Cortex of kidney (tissue), 1 donor: Measurements from ENCODE around the gene TRPM3.

Experiments
- DNase-seq: peaks from one replicate; lab custom pipeline; 2025; lab: John Stamatoyannopoulos, UW

TRPM3 gene

DNA sequence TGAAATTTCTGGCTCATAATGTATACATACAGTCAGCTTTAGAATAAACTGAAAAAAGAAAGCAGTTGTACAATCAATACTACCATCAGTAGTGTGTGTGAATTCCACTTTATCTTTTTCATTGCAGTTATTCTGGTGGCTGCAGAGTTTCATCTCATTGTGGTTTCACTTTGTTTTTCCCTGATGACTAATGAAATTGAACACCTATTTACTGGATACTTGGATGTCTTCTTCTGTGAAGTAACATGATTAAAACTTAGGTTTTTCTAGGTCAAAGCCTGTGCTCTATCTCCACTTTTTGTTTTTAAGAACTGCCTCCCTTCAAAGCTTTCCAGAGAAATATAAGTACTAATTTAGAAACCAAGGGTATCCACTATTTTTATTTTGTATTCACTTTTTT lies 174.3 kb downstream of the TRPM3 start:
- DNase-seq: no peak

DNA sequence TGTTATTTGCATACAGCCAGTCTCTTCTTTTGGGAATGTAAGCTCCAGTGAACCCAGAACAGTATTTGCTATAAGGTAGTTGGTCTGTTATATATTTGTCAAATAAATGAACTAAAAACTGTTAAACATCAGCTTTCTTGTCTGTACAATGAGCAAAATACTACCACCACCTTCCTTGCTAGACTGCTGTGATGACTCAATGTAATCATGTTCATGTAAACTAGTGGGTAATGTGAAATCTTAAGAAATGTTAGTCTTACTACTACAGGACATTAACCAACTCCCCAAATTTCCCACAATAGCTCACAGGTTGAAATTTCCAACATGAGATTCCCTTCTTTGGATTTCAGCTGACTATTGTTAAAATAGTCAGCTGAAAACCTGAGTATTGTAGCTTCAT lies 176.1 kb downstream of the TRPM3 start:
- no peak for DNase-seq

DNA sequence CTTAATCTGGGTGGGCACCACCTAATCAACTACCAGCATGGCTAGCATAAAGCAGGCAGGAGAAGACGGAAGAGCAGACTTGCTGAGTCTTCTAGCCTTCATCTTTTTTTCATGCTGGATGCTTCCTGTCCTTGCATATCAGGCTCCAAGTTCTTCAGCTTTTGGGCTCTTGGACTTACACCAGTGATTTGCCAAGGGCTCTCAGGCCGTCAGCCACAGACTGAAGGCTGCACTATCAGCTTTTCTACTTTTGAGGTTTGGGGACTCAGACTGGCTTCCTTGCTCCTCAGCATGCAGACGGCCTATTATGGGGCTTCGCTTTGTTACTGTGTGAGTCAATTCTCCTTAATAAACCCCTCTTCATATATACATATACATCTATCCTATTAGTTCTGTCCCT lies 180.2 kb downstream of the TRPM3 start:
- DNase-seq: no peak

DNA sequence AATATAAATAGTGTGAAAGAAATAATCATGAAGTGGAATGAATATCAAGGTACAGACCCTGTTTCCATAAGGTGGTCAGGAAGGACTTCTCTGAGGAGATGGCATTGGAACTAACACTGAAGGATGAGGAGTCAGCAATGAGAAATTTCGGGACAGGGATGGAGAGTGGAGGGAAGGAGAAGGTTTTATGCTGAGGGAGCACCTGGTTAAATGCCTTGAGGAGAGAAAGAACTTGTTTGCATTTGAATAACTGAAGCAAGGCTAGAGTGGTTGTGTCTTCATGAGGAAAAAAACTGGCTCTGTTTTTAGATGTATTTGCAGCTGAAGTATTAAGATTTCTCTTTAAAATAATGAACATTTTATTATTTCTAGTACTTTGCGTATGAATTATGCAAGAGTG lies 180.8 kb downstream of the TRPM3 start:
- no peak for DNase-seq

DNA sequence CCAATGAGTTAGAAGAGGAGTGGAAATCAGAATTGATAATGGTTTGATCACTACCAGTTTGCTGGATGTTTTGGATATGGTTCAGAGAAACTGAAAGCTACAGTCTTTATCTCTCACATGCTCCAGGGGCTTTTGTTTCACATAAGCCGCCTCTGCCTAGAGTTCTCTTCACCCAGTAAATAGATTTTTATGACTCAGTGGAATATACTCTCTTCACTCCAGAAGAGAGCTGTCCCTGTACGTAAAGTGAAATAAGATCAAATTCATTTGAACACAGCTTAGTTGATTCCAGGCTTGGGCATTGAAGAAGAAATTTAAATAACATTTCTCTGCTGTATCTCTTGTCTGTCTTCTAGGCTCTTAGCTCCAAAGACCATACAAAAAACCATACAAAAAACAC lies 184.9 kb downstream of the TRPM3 start:
- no peak for DNase-seq

DNA sequence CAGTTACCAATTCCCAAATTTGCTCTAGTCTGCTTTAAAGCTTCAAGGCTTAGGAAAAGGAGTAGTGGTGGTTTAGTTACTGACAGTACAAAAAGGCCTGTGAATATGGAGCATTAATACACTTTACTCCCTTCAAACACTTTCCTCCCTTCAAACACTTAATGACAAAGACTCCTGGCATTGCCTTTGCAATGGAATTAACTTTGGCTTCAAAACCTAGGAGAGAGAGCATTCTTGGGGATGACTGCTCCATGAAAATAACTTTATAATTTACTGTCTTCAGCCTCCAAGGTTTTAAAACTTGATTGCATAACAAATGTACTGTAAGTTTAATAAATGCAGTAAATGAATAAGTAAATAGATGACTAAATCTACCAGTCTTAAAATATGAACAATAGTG lies 185.6 kb downstream of the TRPM3 start:
- no peak for DNase-seq

DNA sequence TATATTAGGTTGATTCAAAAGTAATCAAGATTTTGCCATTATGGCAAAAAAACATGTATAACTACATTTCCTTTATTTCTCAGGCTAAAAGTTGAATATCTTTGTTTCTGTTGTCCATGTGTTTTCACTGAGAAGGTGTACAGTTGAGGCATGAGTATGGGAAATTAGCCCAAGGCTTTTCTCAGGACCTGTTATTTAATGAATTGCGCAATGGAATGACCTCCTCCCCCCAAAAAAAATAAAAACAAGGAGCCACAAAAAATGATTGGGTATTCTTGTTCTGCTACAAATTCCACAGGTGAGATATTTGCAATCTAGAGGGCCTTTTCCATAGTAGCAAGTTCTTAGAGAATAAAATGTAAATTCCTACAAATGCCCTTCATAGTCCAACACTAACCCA lies 186.8 kb downstream of the TRPM3 start:
- DNase-seq: no peak

DNA sequence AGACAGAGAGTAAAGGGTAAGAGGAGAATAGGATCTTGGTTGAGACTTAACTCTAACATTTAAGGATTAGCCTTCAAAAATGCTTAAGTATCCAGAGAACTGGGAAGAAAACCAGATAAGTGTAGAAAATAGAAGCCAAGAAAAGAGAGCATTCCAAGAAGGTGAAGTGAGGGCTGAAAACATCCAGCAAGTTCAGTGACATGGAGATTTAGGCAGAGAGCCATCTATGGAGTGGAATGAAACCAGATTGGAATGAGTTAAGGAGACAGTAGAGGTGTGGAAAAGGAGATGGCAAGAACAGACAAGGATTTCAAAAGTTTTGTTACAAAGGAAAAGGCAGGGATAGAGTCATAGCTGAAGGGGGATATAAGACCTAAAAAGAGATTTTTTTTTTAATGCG lies 188.1 kb downstream of the TRPM3 start:
- no peak for DNase-seq

DNA sequence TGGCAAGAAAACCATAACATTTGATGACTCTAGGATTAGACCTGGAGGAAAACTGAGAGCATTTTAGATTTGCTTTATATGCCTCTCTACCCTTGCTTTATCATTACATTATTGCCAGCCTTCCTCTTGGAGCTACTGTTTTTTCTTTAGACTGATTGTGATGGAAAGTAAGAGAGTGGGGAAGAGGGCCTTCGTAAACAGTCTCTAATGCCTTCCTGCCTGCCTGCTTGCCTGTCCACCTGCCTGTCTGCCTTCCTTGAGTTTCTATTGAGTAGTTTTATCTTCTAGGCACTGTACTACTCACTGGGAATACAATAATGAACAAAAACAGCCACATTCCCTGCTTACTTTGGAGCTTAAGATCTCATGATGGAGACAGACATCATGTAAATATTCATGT lies 189.3 kb downstream of the TRPM3 start:
- DNase-seq: no peak

DNA sequence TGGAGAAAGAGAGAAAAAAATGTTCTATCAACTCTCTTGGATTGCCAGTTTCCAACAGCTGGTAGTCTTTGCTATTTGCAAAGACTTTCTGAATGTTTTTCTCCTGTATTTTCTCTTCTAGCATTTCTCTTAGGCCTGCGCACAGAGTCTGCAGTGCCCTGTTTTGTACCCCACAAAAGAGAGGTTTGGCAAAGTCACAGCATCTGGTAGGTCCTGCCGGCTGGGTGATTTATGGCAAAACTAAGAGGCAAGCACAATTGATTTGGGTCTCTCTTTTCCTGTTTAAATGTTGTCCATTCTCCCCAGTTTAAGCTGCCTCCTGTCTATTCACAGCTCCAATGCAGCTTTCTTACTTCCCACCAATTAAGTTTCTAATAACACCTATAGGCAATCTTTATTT lies 193.9 kb downstream of the TRPM3 start:
- DNase-seq: no peak

DNA sequence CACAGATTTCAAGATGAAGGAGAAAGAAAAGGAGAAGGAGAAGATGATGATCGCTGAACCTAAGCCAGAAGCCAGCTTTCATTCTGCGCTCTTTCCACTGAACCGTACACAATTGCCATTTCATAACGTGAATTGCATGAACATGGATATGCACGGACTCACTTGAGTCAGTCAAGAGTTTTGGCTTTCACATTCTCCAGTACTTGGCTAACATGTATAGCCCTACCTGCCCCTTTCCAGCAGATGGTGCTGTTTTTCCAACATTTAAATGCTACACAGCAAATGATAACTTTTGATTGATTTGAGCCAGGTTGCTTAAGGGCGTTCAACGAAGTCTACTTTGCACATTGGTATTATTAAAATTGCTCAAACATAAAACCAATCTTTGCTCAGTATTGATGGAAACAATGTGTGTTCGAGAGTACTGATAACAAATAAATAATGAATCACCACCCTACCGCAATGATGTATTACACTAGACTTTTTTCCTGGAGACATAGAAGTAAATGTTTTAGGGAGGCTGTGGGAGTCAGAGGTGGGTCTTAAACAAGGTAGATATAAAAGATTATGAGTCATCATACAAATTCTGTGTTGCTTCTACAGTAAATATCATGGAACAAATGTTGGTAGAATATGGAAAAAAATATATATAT lies 196.4 kb downstream of the TRPM3 start:
- no peak for DNase-seq

DNA sequence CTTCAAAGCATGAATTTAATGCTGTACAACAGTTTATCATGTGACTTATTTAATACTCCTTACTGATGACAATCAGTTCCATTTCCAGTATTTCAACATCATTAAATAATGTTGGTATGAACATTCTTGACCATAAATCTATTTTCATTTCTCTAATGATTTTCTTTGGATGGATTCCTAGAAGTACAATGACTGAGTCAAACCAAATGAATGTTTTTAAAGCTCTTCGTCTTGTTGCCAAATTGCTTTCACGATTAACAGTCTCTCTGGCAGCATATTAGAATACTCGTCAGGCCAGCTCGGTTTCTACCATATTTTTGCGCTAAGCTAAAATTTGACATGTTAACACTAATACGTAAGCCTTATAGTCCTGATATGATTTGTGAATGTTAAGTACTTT lies 197.0 kb downstream of the TRPM3 start:
- DNase-seq: no peak

DNA sequence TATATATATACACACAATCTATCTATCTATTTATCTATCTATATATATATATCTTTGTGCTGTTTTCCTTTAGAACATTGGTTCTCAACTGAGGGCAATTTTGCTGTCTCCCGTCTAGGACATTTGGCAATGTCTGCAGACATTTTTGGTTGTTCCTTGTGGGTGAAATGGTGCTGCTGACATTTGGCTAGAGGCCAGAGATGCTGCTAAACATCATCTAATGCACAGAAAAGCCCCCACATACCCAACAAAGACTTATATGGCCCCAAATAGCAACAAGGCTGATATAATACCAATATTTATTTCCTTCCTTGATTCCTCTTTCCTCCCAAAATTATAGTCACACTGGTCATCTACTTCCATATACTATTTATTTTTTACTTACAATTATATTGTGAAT lies 197.5 kb downstream of the TRPM3 start:
- DNase-seq: no peak

DNA sequence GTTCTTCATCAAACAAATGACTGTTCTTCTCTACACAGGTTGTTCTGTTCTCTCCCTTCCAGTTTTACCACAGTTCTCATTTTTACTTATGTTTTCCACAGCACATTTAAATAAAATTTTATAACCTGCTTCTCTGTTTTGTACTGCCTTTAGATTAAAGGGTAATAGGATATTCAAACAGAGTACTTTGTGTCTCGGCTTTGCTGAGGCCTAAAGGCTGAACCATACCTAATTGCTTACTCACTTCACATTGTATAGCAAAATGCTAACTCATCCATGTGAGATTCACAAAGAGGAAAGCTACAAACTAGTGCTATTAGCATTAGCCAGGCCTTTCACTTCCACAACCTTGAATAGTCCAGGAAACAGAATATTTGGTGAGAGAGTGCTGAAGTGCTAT lies 200.3 kb downstream of the TRPM3 start:
- no peak for DNase-seq

DNA sequence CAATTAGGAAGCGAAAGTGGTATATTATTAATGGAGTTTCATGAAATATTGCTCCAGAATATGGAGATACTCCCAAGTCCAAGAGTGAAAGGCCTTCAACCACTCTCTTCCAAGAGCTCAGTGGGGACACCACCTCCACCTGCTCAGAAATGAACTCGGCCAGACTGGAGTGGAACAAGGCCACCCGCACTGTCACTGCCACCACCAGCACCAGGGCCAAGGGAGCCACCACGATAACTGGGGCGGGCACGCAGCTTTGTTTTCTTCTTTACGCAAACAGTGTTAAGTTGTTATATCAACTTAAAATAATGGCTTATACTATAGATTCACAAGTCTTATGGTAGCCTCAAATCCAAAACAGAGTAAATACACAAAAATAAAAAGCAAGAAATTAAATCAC lies 204.1 kb downstream of the TRPM3 start:
- no peak for DNase-seq

DNA sequence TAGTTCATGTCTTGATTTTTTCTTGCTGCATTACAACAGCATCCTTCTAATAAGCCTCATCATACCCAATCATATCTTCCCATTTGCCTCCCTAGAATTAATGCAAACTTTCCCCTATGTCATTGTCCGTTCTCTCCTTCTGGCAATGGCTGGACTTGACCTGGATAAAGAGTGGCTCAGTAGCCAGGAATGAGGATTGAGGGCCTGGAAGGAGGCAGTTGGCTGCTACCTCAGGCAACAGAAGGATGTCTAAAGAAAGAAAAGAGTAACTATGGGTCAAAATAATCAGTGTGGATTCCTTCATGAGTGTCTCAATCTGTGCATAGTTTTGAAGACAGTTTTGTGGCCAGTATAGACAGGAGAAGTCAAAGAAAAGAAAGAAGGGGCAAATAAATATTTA lies 209.6 kb downstream of the TRPM3 start:
- no peak for DNase-seq

DNA sequence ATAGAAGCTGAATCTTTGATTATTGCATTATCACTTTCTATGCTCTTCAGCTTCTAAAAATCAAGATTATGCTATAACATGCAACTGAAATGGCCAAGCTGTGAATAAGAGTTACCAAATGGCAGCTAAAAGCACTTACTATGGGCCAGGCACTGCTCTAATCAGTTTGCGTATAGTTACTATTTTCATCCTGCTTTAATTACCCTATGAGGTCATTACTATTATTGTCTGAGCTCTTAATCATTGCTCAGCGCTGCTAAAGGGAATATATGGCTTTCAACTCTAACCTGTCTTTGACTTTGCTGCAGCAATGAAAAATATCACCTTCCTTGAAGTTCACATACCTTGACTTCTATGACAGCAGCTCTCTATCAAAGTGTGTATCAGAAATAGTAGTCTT lies 210.8 kb downstream of the TRPM3 start:
- DNase-seq: no peak

DNA sequence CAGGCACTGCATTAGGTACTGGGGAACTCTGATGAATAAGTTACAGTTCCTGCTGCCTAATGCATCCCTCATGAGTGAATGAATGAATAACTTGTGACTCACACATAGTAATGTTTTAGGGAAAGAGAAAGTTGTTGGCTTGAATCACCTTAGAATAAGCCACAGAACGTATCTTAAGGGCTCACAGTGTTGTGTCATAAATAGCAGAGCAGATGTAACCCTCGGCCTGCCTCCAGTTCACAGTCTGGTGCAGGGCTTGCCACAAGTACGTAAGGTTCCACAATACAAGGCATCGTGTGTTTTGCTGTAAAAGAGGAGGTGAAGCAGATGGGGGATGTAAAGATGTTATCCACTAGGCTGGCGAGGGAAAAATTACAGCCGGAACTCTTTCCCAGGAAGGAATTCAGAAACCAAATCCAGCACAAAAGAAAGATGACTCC lies 218.7 kb downstream of the TRPM3 start:
- DNase-seq: no peak

DNA sequence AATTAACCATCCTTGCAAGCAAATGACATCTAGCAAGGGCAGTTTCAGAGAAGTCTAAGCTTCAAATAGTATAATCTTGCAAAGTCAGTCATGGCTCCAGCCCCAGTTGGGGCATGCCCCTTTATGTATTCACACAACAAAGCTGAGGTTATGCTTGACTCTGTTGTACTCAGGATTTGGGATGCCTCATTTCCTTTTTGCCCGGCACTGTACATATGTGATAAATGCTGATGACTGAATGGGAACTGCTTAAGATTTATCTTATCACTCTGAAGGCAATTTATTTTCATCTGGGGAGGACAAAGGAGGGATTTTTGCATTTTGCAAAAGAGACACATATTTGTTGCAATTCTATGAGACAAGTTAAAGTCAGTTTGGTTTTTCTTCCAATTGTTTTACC lies 219.2 kb downstream of the TRPM3 start:
- DNase-seq: no peak

DNA sequence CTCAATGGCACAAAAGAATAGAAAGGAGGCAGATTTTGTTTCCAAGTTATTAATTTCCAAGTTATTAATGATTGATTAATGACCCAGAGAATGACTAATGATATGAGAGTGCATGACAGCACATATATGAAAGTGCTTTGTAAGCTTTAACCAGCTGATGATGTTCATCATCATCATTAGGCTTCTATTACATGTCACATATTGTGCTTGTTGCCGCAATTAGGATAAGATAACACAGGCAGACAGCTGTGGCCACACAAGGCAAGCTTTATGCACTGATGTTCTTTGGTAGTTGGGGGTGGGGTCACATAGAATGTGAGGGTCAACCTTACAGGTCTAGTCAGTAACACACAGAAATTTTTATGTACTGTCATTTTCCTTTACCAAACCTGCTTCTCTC lies 219.7 kb downstream of the TRPM3 start:
- no peak for DNase-seq

DNA sequence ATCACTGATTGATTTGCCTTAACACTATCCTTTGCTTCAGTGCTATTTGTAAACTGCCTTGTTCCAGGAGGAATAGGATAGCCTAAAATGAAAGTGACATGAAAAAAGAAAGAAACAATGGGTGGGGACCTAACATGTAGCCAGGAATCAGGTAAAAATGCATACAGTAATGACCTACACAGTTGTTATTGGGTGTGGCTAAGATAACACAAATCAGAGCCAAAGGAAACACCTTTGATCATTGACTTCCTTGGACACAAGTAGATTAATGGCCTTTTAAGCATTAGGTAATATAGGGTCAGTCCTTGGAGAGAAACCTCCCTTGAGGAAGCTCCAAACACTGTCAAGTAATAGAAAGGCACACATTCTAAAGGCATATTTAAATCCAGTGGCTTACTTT lies 220.4 kb downstream of the TRPM3 start:
- DNase-seq: no peak

DNA sequence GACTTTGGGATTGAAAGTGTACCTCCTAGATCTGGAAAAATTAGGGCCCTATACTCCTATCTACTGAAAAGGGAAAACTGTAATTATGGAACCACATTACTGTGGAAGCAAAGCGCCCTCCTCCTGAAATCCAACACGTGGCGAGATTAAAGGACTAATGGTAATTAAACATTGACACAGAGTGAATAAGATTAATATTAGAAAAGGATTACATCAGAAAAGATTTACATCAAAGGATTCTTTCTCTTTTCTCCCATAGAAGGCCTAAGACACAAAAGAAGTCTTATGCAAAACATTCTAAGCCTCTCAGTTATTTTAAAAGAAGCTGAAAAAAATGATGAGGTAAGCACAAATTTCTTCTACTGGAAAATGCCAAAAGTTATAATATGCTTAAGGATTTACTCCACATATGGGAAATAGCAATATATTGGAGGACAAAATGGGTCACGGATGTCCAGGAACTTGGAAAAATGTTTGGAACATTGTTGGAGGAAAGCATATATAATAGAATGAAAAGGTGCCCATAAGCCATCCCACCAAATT lies 227.8 kb downstream of the TRPM3 start:
- DNase-seq: no peak

DNA sequence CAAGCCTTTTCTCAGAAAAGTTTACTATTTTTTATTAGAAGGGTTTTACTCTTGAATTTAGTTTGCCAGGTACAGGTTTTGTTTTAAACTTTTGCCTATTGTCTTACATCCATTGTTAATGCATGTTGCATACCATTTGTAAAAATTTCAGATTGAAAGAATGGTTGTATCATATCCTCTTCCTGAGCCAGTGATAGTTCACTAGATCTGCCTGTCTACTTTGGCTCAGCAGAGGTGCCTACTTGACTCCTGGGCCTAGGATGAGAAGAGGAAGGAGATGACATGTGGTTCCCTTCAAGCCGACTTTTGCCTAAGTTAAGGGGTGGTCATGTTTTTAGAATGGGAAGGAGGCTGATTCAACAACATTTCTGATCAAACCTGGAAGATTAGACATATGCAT lies 232.9 kb downstream of the TRPM3 start:
- no peak for DNase-seq

DNA sequence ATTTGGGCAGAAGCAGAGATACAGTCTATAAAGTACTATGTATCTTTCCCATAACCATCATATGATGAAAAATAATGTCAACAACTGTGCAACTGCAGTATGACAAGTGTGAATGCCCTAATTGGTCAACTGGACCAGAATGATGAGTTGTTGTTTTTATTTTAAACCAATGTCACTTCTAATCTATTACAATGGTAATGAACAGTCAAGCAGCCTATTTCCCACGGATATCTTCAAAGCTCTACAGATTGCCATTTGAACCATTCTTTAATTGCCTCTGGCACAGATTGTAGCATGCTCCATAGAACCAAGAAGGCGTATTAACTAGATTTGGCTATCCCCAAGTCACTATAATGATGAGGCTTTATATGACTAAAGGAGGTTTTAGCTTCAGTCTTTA lies 233.6 kb downstream of the TRPM3 start:
- no peak for DNase-seq
